Stimulated activated CD8-positive, alpha-beta memory T cell treated with anti-CD3 and anti-CD28 coated beads, Interleukin-4, amount 100 ng/mL, for 48 hours (primary cell): ENCODE data around the gene PACSIN1.
"Not testable (repeated sequence)": the region's sequence is repeated elsewhere in the genome, so short reads cannot be mapped to it uniquely, and the experiment has no call there.

ENCODE experiments used
- DNase-seq: peaks from one replicate; pipeline ENCODE4 v3.0.0-alpha.2; 2020

Gene PACSIN1

GRCh38 chr6:34485321-34486060 lies 19.6 kb downstream of the PACSIN1 start:
- DNase-seq, result no peak

GRCh38 chr6:34486106-34486740 lies 20.3 kb downstream of the PACSIN1 start:
- no peak for DNase-seq

- not testable (repeated sequence) for DNase-seq
Observed at GRCh38 chr6:34486886-34487285, 21.0 kb downstream of the PACSIN1 start.

- DNase-seq, result no peak
Observed at GRCh38 chr6:34487536-34487935, 21.7 kb downstream of the PACSIN1 start.

GRCh38 chr6:34489207-34489805 lies 23.4 kb downstream of the PACSIN1 start:
- no peak for DNase-seq

GRCh38 chr6:34490390-34491090 lies 24.7 kb downstream of the PACSIN1 start:
- no peak for DNase-seq

GRCh38 chr6:34491091-34491430 lies 25.2 kb downstream of the PACSIN1 start:
- no peak for DNase-seq

- DNase-seq, result no peak
Observed at GRCh38 chr6:34493344-34493743, 27.5 kb downstream of the PACSIN1 start.

GRCh38 chr6:34494973-34495372 lies 29.1 kb downstream of the PACSIN1 start:
- no peak for DNase-seq

- no peak for DNase-seq
Observed at GRCh38 chr6:34496103-34496685, 30.3 kb downstream of the PACSIN1 start.

- no peak for DNase-seq
Observed at GRCh38 chr6:34497411-34497810, 31.5 kb downstream of the PACSIN1 start.

- no peak for DNase-seq
Observed at GRCh38 chr6:34506718-34507117, 40.8 kb downstream of the PACSIN1 start.

GRCh38 chr6:34508425-34508824 lies 42.5 kb downstream of the PACSIN1 start:
- no peak for DNase-seq

- DNase-seq, result no peak
Observed at GRCh38 chr6:34509782-34510181, 43.9 kb downstream of the PACSIN1 start.

GRCh38 chr6:34510299-34510698 lies 44.4 kb downstream of the PACSIN1 start:
- DNase-seq, result no peak

GRCh38 chr6:34511214-34511914 lies 45.5 kb downstream of the PACSIN1 start:
- DNase-seq, result no peak

GRCh38 chr6:34511915-34512737 lies 46.2 kb downstream of the PACSIN1 start:
- no peak for DNase-seq

- DNase-seq, result no peak
Observed at GRCh38 chr6:34512738-34513115, 46.9 kb downstream of the PACSIN1 start.

GRCh38 chr6:34513646-34514045 lies 47.8 kb downstream of the PACSIN1 start:
- no peak for DNase-seq

GRCh38 chr6:34514112-34514511 lies 48.2 kb downstream of the PACSIN1 start:
- DNase-seq, result no peak

GRCh38 chr6:34514593-34515472 lies 49.0 kb downstream of the PACSIN1 start:
- no peak for DNase-seq
